SK-N-MC (cell line): ENCODE results near the gene MYBBP1A.

ENCODE experiments used
- EZH2 ChIP-seq: fragments of 200-600 bp; sonication (generic); IDR thresholded peaks from one replicate; pipeline ENCODE4 v1.6.1; 2017; ENCODE audit warnings: antibody characterized with exemption
- FOXP2 ChIP-seq: optimal IDR thresholded peaks from 2 replicates; pipeline ENCODE3; 2011; ENCODE audit warnings: mild to moderate bottlenecking, moderate library complexity; ENCODE audit not compliant: insufficient read depth; ENCODE audit errors: extremely low read length, control extremely low read depth
- POLR2AphosphoS5 ChIP-seq: IDR thresholded peaks from 2 replicates; pipeline ENCODE4 v1.6.1; 2012; ENCODE audit warnings: mild to moderate bottlenecking, low read depth, low read length, borderline replicate concordance

GRCh38 chr17:4502466-4503154, 52.6 kb downstream of the MYBBP1A start:
- TF ChIP-seq POLR2AphosphoS5 (no peak), EZH2 (no peak), FOXP2 (no peak)
